K562 (cell line): Measurements from ENCODE around the gene SPTSSA. TPM values are rescaled to one million over a fixed set of nuclear protein-coding genes. Genes with fewer than 3 reads are reported as not detected.

ENCODE experiments used
- ATF2 ChIP-seq: sonication (generic); formaldehyde crosslinking; IDR thresholded peaks from 2 replicates; pipeline ENCODE4 v1.8.1; 2022; ENCODE audit warnings: missing genetic modification reagents
- ETS1 ChIP-seq: conservative IDR thresholded peaks from 2 replicates; pipeline ENCODE4 v1.6.1; 2011; ENCODE audit warnings: low read depth, mild to moderate bottlenecking, low read length; ENCODE audit not compliant: control insufficient read depth
- FIP1L1 ChIP-seq: fragments of 200-400 bp; formaldehyde crosslinking; IDR thresholded peaks from 2 replicates; pipeline ENCODE4 v1.6.1; 2018; ENCODE audit warnings: mild to moderate bottlenecking, low read depth, low read length; ENCODE audit not compliant: poor library complexity, severe bottlenecking
- MCM7 ChIP-seq, 2 experiments: fragments of 450-650 bp; IDR thresholded peaks; 2 replicates each; pipeline ENCODE4 v1.6.1; 2016 to 2018
- RAD51 ChIP-seq: fragments of 450-650 bp; IDR thresholded peaks from 2 replicates; pipeline ENCODE4 v1.7.1; 2016; ENCODE audit warnings: low read depth, mild to moderate bottlenecking, borderline replicate concordance
- SPI1 ChIP-seq: IDR thresholded peaks from 2 replicates; pipeline ENCODE4 v1.6.1; 2011; ENCODE audit warnings: low read depth, low read length, control low read depth, borderline replicate concordance
- ZBTB1 ChIP-seq: sonication (generic); formaldehyde crosslinking; IDR thresholded peaks from 2 replicates; pipeline ENCODE4 v1.8.1; 2023; ENCODE audit warnings: missing genetic modification reagents, low read depth, mild to moderate bottlenecking, borderline replicate concordance
- ZFP36 ChIP-seq: fragments of 150-350 bp; IDR thresholded peaks from 2 replicates; pipeline ENCODE4 v1.6.1; 2018; ENCODE audit warnings: low read length, low read depth; ENCODE audit not compliant: partially characterized antibody
- ZSCAN32 ChIP-seq: fragments of 450-650 bp; formaldehyde crosslinking; IDR thresholded peaks from 2 replicates; pipeline ENCODE4 v1.4.0; 2020; ENCODE audit warnings: mild to moderate bottlenecking, moderate library complexity
- polyA plus RNA-seq, 8 experiments: library from polyadenylated mRNA; depleted of rRNA in 4 of 8; stranded (reverse) in 5 of 8; unstranded in 3 of 8; fragments of >200 nt; fragmentation: Nextera tagmentation in 2 of 8; fragmentation: Illumina TruSeq in 1 of 8; extraction: Ambion mirVana in 2 of 8; extraction: Trizol in 1 of 8; gene quantifications; 2 replicates each; pipeline versions ENCODE4 v1.2.1 to v1.2.3, GENCODE V29; 2011 to 2014; ENCODE audit warnings: inconsistent platforms in 1 of 8, missing spikeins in 1 of 8
- total RNA-seq, 7 experiments: library from RNA; depleted of rRNA in 6 of 7; stranded (reverse); fragments of >200 nt in 6 of 7; fragmentation: Illumina TruSeq in 2 of 7; extraction: Trizol in 2 of 7; gene quantifications; 2 replicates each; pipeline versions ENCODE4 v1.2.1 to v1.2.3, GENCODE V29; 2011 to 2021; ENCODE audit warnings: low replicate concordance in 1 of 7

SPTSSA gene
- total and polyA plus RNA-seq, 9 of the 15 experiments (the other 6 are each of a cell fraction or from before 2014, with no cell fraction given): 6.8 to 35.7 (median 22.0) TPM

- TF ChIP-seq ATF2 (no peak), MCM7 (IDR thresholded peaks at IDR 0.05) (no peak), ZSCAN32 (no peak), ZBTB1 (CRISPR knock-in tag) (no peak), ZFP36 (no peak), FIP1L1 (no peak), ETS1 (no peak), SPI1 (no peak), RAD51 (no peak)
These were observed 24.9 kb downstream of the SPTSSA start (continued) for GRCh38 chr14:34436960-34437728.
